ENCODE results near the gene SAXO1.

The SAXO1 gene

DNA sequence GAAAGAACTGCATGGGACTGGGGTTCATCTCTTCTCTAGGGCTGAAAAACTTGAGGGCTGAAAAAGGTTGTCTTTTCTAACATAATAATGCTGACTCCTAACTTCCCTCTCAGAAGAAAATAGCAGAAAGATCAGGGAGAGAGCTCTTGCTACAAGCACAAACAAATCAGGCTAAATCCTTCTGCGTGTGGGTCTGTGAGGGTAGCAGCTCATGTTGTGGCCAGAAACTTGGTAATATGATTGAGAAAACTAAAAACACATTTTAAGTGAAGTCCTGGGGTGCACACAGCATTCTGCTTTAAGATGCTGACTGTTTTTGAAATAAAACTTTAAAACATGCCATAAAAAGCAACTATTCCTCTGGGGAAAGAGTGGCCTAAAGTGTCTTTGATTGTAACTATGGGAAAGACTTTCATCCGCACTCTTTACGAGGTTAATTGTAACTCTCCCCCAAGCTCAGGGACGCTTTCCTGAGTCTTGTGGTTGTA is 56.7 kb downstream of the SAXO1 start:
- no peak overlapping the region for H3K27ac ChIP-seq (ENCODE audit: low read length)
- no peaks in the 10 kb centered on the region for H4K20me1 ChIP-seq (ENCODE audit: insufficient read depth, low read length)
- no peaks in the 10 kb centered on the region for H3K79me2 ChIP-seq (ENCODE audit: low read length)
- H3K9me3 ChIP-seq (ENCODE audit: insufficient read depth, low read length): no peaks in the 10 kb centered on the region
- no peak overlapping the region for H3K4me3 ChIP-seq (ENCODE audit: low read length)
- no peak overlapping the region for H2AFZ ChIP-seq (ENCODE audit: low read depth, low read length)
- H3K9ac ChIP-seq (ENCODE audit: low read length): no peak overlapping the region
- TF ChIP-seq, protein P1, sequence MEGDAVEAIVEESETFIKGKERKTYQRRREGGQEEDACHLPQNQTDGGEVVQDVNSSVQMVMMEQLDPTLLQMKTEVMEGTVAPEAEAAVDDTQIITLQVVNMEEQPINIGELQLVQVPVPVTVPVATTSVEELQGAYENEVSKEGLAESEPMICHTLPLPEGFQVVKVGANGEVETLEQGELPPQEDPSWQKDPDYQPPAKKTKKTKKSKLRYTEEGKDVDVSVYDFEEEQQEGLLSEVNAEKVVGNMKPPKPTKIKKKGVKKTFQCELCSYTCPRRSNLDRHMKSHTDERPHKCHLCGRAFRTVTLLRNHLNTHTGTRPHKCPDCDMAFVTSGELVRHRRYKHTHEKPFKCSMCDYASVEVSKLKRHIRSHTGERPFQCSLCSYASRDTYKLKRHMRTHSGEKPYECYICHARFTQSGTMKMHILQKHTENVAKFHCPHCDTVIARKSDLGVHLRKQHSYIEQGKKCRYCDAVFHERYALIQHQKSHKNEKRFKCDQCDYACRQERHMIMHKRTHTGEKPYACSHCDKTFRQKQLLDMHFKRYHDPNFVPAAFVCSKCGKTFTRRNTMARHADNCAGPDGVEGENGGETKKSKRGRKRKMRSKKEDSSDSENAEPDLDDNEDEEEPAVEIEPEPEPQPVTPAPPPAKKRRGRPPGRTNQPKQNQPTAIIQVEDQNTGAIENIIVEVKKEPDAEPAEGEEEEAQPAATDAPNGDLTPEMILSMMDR (IDR thresholded peaks at IDR 0.05; ENCODE audit: low read depth, low read length): no peak
- TF ChIP-seq EZH2phosphoT487 (IDR thresholded peaks at IDR 0.05; ENCODE audit: low read depth): no peak
- 0 out of 2 replicates have a peak overlapping the region, but pooled peaks have one; percentile 24 for H3K4me2 ChIP-seq (ENCODE audit: low read length)
- H3K27me3 ChIP-seq (ENCODE audit: low read depth, low read length): peaks cover 20% of the 10 kb centered on the region
- H3K4me1 ChIP-seq (ENCODE audit: low read length): no peaks in the 10 kb centered on the region
- no peaks in the 10 kb centered on the region for H3K36me3 ChIP-seq (replicated peaks; ENCODE audit: low read depth, low read length)

- peaks cover 24% of the 10 kb centered on the region for H3K27me3 ChIP-seq (ENCODE audit: low read depth, low read length)
- H3K36me3 ChIP-seq (replicated peaks; ENCODE audit: low read depth, low read length): no peaks in the 10 kb centered on the region
- no peaks in the 10 kb centered on the region for H3K9me3 ChIP-seq (ENCODE audit: insufficient read depth, low read length)
- no peaks in the 10 kb centered on the region for H3K79me2 ChIP-seq (ENCODE audit: low read length)
- H3K27ac ChIP-seq (ENCODE audit: low read length): no peak overlapping the region
- H3K4me2 ChIP-seq (ENCODE audit: low read length): no peak overlapping the region
- TF ChIP-seq, protein P1 (IDR thresholded peaks at IDR 0.05; ENCODE audit: low read depth, low read length): no peak
- TF ChIP-seq EZH2phosphoT487 (IDR thresholded peaks at IDR 0.05; ENCODE audit: low read depth): no peak
- no peak overlapping the region for H2AFZ ChIP-seq (ENCODE audit: low read depth, low read length)
- no peak overlapping the region for H3K9ac ChIP-seq (ENCODE audit: low read length)
- H3K4me1 ChIP-seq (ENCODE audit: low read length): no peaks in the 10 kb centered on the region
- no peak overlapping the region for H3K4me3 ChIP-seq (ENCODE audit: low read length)
- H4K20me1 ChIP-seq (ENCODE audit: insufficient read depth, low read length): no peaks in the 10 kb centered on the region
Measured at GRCh38 chr9:18973348-18973747, 59.7 kb downstream of the SAXO1 start.

- TF ChIP-seq, protein P1 (IDR thresholded peaks at IDR 0.05; ENCODE audit: low read depth, low read length): no peak
- TF ChIP-seq EZH2phosphoT487 (IDR thresholded peaks at IDR 0.05; ENCODE audit: low read depth): no peak
- H4K20me1 ChIP-seq (ENCODE audit: insufficient read depth, low read length): no peaks in the 10 kb centered on the region
- no peak overlapping the region for H3K4me2 ChIP-seq (ENCODE audit: low read length)
- no peaks in the 10 kb centered on the region for H3K36me3 ChIP-seq (replicated peaks; ENCODE audit: low read depth, low read length)
- no peak overlapping the region for H3K4me3 ChIP-seq (ENCODE audit: low read length)
- H3K4me1 ChIP-seq (ENCODE audit: low read length): no peaks in the 10 kb centered on the region
- H3K79me2 ChIP-seq (ENCODE audit: low read length): no peaks in the 10 kb centered on the region
- no peak overlapping the region for H3K27ac ChIP-seq (ENCODE audit: low read length)
- no peak overlapping the region for H2AFZ ChIP-seq (ENCODE audit: low read depth, low read length)
- no peak overlapping the region for H3K9ac ChIP-seq (ENCODE audit: low read length)
- no peaks in the 10 kb centered on the region for H3K9me3 ChIP-seq (ENCODE audit: insufficient read depth, low read length)
- peaks cover 24% of the 10 kb centered on the region for H3K27me3 ChIP-seq (ENCODE audit: low read depth, low read length)
Measured at GRCh38 chr9:18972675-18973074, 60.3 kb downstream of the SAXO1 start.

DNA sequence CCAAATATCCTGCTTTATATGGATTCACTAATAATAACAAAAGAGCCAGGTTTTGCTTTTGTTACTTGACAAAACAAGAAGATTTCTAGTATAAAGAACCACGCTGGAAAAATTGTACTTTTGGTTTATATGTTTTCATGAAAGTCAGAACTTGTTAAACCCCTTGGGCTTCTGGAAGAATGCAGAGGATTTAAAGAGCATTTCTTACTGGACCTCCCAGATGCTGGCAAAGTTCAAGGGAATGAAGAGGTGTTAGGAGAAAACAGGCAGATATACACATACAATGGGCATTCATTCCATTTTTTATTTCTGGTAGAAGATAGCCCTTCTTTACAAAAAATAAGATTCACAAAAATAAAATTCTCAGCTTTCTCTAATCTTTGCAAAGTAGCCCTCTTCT is 61.1 kb downstream of the SAXO1 start:
- Histone ChIP-seq H3K36me3 (replicated peaks; ENCODE audit: low read depth, low read length) (no peaks in the 10 kb centered on the region), H3K27ac (ENCODE audit: low read length) (no peak overlapping the region), H3K79me2 (ENCODE audit: low read length) (no peaks in the 10 kb centered on the region), H2AFZ (ENCODE audit: low read depth, low read length) (no peak overlapping the region), H4K20me1 (ENCODE audit: insufficient read depth, low read length) (no peaks in the 10 kb centered on the region), H3K4me1 (ENCODE audit: low read length) (no peaks in the 10 kb centered on the region), H3K4me2 (ENCODE audit: low read length) (no peak overlapping the region), H3K4me3 (ENCODE audit: low read length) (no peak overlapping the region), H3K9me3 (ENCODE audit: insufficient read depth, low read length) (no peaks in the 10 kb centered on the region), H3K27me3 (ENCODE audit: low read depth, low read length) (peaks cover 24% of the 10 kb centered on the region), H3K9ac (ENCODE audit: low read length) (no peak overlapping the region)
- TF ChIP-seq, protein P1 (IDR thresholded peaks at IDR 0.05; ENCODE audit: low read depth, low read length): no peak
- no peak for TF ChIP-seq EZH2phosphoT487 (IDR thresholded peaks at IDR 0.05; ENCODE audit: low read depth)

Data from OCI-LY3 (cell line).